Activated naive CD8-positive, alpha-beta T cell treated with anti-CD3 and anti-CD28 coated beads, Interleukin-2, amount 10 ng/mL, durations not matched to agents 7 days and 5 days (primary cell): ENCODE measurements around the gene SHC1. TPM values are rescaled to one million over a fixed set of nuclear protein-coding genes. Genes with fewer than 3 reads are reported as not detected.

Experiments
- ATAC-seq: fragments of 150-1000 bp; cut with Tn5 transposase; one replicate; pipeline ENCODE4 v1.10.0; 2021; ENCODE audit warnings: low read depth, moderate library complexity
- POLR2A ChIA-PET: fragments of 350-600 bp; sonication (Branson Sonifier 250); formaldehyde crosslinking; loops from one replicate; lab custom pipeline; 2021; ENCODE audit warnings: antibody characterized with exemption; lab: Charles Lee
- DNase-seq: peaks from one replicate; pipeline ENCODE4 v3.0.0; 2021
- H3K27ac Mint-ChIP-seq: one replicate; pipeline ENCODE4 v1.8.0; 2022; ENCODE audit warnings: mild to moderate bottlenecking, mixed read lengths
- H3K27me3 Mint-ChIP-seq: one replicate; pipeline ENCODE4 v1.8.0; 2022; ENCODE audit warnings: mild to moderate bottlenecking, moderate library complexity, mixed read lengths
- H3K36me3 Mint-ChIP-seq: one replicate; pipeline ENCODE4 v1.8.0; 2021; ENCODE audit warnings: mild to moderate bottlenecking, mixed read lengths
- H3K4me1 Mint-ChIP-seq: one replicate; pipeline ENCODE4 v1.8.0; 2021; ENCODE audit warnings: mixed read lengths
- H3K4me3 Mint-ChIP-seq: one replicate; pipeline ENCODE4 v1.8.0; 2022; ENCODE audit warnings: mild to moderate bottlenecking, moderate library complexity, mixed read lengths
- H3K9me3 Mint-ChIP-seq: one replicate; pipeline ENCODE4 v1.8.0; 2021; ENCODE audit warnings: mixed read lengths
- total RNA-seq, 2 experiments: library from RNA; stranded (reverse); gene quantifications; one replicate each; pipeline ENCODE4 v1.2.3, GENCODE V29; 2021

SHC1 gene
- total RNA-seq, 2 experiments from 2014 or later = 67.4 to 72.3 TPM

GRCh38 chr1:154973344-154974101 is 3.0 kb upstream of the SHC1 start:
- POLR2A ChIA-PET = interaction anchor here (0.7 to 3.5 kb wide), 18 partner anchors 9 to 1324 kb away, joined by 3 to 43 read pairs (median 8); partner anchors contain the start of genes FLAD1, PBXIP1, PMVK and PYGO2

GRCh38 chr1:154972517-154973343 is 2.2 kb upstream of the SHC1 start:
- Mint-ChIP-seq H3K27ac (peak overlapping the region; percentile 46), H3K9me3 (no peaks in the 10 kb centered on the region), H3K4me1 (peaks cover 42% of the 10 kb centered on the region), H3K27me3 (no peaks in the 10 kb centered on the region), H3K4me3 (no peak overlapping the region), H3K36me3 (peaks cover 19% of the 10 kb centered on the region)
- POLR2A ChIA-PET = interaction anchor here (0.7 to 3.3 kb wide), 10 partner anchors 10 to 1323 kb away, joined by 3 to 43 read pairs (median 6); partner anchors contain the start of genes FLAD1, PBXIP1 and PYGO2
- DNase-seq = no peak
- ATAC-seq = no peak

More at GRCh38 chr1:154973344-154974101, 3.0 kb upstream of the SHC1 start:
- Mint-ChIP-seq H3K27me3 (no peaks in the 10 kb centered on the region), H3K9me3 (no peaks in the 10 kb centered on the region), H3K36me3 (peaks cover 16% of the 10 kb centered on the region), H3K27ac (no peak overlapping the region), H3K4me3 (no peak overlapping the region), H3K4me1 (peaks cover 41% of the 10 kb centered on the region)
- ATAC-seq = peak; percentile 6
- peak; percentile 93 for DNase-seq

GRCh38 chr1:154972213-154972516 is 1.6 kb upstream of the SHC1 start:
- peaks cover 19% of the 10 kb centered on the region for H3K36me3 Mint-ChIP-seq
- ATAC-seq (no peak), DNase-seq (no peak)
- no peaks in the 10 kb centered on the region for H3K9me3 Mint-ChIP-seq
- H3K4me3 Mint-ChIP-seq = no peak overlapping the region
- H3K4me1 Mint-ChIP-seq = peaks cover 40% of the 10 kb centered on the region
- no peaks in the 10 kb centered on the region for H3K27me3 Mint-ChIP-seq
- POLR2A ChIA-PET = interaction anchor here (0.7 to 1.8 kb wide), 3 partner anchors 12 to 20 kb away, joined by 4 to 6 read pairs (median 4); partner anchors contain the start of gene PBXIP1
- peak overlapping the region; percentile 46 for H3K27ac Mint-ChIP-seq

DNA sequence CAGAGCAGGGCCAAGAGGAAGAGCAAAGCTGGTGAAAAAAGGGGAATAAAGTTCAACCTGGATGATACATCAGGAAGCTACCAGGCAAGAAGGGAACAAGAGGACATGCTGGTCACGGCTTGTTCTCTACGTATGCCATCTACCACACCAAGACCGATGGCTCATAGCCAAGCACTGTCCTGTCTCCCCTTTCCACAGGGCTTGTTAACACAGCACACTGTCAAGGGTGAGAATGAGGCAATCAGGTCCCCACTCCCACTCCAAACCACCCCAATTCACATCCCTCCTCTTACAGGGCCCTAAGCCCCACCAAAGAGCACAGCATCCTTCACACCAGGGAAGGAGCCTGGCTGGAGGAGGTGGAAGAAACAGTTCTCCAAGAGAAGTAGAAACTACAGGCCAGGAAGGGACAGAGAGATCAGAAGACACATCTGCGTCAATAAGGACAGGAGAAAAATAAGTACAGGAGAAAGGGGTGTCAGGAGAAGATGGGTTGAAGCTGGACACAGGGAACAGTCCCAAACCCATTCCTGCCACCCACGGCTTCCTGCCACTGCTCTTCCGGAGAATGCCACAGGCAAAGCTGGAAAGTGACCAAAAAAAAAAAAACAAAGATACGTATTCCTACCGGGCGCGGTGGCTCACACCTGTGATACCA is 923 bp upstream of the SHC1 start:
- no peaks in the 10 kb centered on the region for H3K27me3 Mint-ChIP-seq
- H3K27ac Mint-ChIP-seq = peak overlapping the region; percentile 59
- H3K4me3 Mint-ChIP-seq = no peak overlapping the region
- no peak for ATAC-seq
- peaks cover 37% of the 10 kb centered on the region for H3K4me1 Mint-ChIP-seq
- H3K36me3 Mint-ChIP-seq = peaks cover 19% of the 10 kb centered on the region
- no peaks in the 10 kb centered on the region for H3K9me3 Mint-ChIP-seq
- POLR2A ChIA-PET = interaction anchor here (0.7 to 1.8 kb wide), 6 partner anchors 11 to 79 kb away, joined by 3 to 9 read pairs (median 4); partner anchors contain the start of genes PBXIP1 and PMVK
- DNase-seq = no peak

DNA sequence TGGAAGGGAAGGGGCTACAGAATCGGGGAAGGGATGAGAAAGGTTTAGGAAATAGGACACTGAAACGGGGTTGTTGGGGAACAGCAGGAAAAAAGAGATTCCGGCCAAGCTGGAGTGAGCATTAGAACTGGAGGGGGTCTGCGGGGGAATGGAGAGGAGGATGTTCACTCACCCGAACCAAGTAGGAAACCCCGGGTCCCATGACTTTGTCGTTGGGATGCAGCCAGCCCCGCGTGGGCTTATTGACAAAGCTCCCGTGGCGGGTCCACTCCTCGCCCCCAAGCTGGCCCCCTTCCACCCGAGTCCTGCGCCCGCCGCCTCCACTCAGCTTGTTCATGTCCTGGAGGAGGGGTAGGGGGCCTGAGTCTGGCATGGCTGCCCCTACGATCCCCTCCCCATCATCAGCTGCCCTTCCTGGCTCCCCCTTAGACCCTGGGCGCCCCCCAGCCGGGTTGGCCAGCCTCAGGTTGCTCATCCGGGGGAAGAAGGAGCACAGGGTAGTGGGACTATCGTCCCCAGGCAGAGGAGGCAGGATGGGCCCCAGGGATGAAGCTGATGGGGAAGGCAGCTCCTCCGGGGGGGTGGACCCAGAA is 591 bp downstream of the SHC1 start:
- H3K4me3 Mint-ChIP-seq = no peak overlapping the region
- H3K4me1 Mint-ChIP-seq = peaks cover 36% of the 10 kb centered on the region
- peaks cover 19% of the 10 kb centered on the region for H3K36me3 Mint-ChIP-seq
- H3K27me3 Mint-ChIP-seq = no peaks in the 10 kb centered on the region
- POLR2A ChIA-PET = interaction anchor here (0.6 to 1.8 kb wide), 5 partner anchors 13 to 34 kb away, joined by 3 to 9 read pairs (median 4); partner anchors contain the start of genes FLAD1, PBXIP1 and PMVK
- no peak for DNase-seq
- H3K27ac Mint-ChIP-seq = peak overlapping the region; percentile 64
- no peaks in the 10 kb centered on the region for H3K9me3 Mint-ChIP-seq
- no peak for ATAC-seq

- Mint-ChIP-seq H3K36me3 (peaks cover 19% of the 10 kb centered on the region), H3K9me3 (no peaks in the 10 kb centered on the region), H3K4me1 (peaks cover 36% of the 10 kb centered on the region), H3K4me3 (no peak overlapping the region), H3K27me3 (no peaks in the 10 kb centered on the region), H3K27ac (peak overlapping the region; percentile 64)
- DNase-seq (no peak), ATAC-seq (no peak)
- POLR2A ChIA-PET = interaction anchor here (1.5 to 1.8 kb wide), 2 partner anchors 14 to 18 kb away, joined by 4 to 7 read pairs; partner anchors contain the start of gene FLAD1
Observed at GRCh38 chr1:154969246-154969645, 1.3 kb downstream of the SHC1 start.

GRCh38 chr1:154968731-154969130 is 1.8 kb downstream of the SHC1 start:
- ATAC-seq (no peak), DNase-seq (no peak)
- POLR2A ChIA-PET = interaction anchor here (1.5 kb wide), 1 partner anchor 17 kb away, joined by 4 read pairs; no protein-coding TSS in a partner anchor
- Mint-ChIP-seq H3K4me3 (no peak overlapping the region), H3K36me3 (peaks cover 21% of the 10 kb centered on the region), H3K9me3 (no peaks in the 10 kb centered on the region), H3K4me1 (peaks cover 39% of the 10 kb centered on the region), H3K27ac (peak overlapping the region; percentile 64), H3K27me3 (no peaks in the 10 kb centered on the region)

- no peak for DNase-seq
- no peaks in the 10 kb centered on the region for H3K27me3 Mint-ChIP-seq
- POLR2A ChIA-PET = interaction anchor here (1.6 kb wide), 1 partner anchor 11 kb away, joined by 4 read pairs; the partner anchor contains the start of gene PBXIP1
- no peaks in the 10 kb centered on the region for H3K9me3 Mint-ChIP-seq
- no peak for ATAC-seq
- peaks cover 22% of the 10 kb centered on the region for H3K36me3 Mint-ChIP-seq
- H3K4me1 Mint-ChIP-seq = peaks cover 39% of the 10 kb centered on the region
- no peak overlapping the region for H3K27ac Mint-ChIP-seq
- H3K4me3 Mint-ChIP-seq = no peak overlapping the region
Observed at GRCh38 chr1:154967331-154967950, 3.1 kb downstream of the SHC1 start.

DNA sequence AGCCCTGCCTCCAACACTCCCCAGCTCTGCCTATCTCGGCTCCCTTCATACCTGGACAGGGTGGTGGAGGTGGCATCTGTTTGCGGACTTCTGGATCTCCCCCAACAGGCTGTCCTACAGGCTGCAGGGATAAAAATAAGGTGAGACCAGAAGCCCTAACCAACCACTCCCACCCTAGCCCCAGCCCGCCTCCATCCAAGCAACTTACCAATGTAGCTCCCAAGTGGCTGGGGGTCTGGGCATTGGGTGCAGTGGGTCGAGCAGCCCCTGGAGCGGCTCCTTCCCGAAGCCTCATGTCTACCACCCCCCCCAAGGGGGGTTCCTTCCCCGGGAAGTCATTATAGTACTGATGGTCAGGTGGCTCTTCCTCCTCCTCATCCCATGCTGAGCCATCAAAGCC is 4.4 kb downstream of the SHC1 start:
- no peaks in the 10 kb centered on the region for H3K27me3 Mint-ChIP-seq
- H3K4me3 Mint-ChIP-seq = no peak overlapping the region
- peaks cover 32% of the 10 kb centered on the region for H3K4me1 Mint-ChIP-seq
- no peaks in the 10 kb centered on the region for H3K9me3 Mint-ChIP-seq
- peaks cover 18% of the 10 kb centered on the region for H3K36me3 Mint-ChIP-seq
- POLR2A ChIA-PET = interaction anchor here (1.2 to 2.9 kb wide), 3 partner anchors 10 to 28 kb away, joined by 3 to 10 read pairs (median 4); partner anchors contain the start of gene PBXIP1
- DNase-seq (no peak), ATAC-seq (no peak)
- H3K27ac Mint-ChIP-seq = no peak overlapping the region

DNA sequence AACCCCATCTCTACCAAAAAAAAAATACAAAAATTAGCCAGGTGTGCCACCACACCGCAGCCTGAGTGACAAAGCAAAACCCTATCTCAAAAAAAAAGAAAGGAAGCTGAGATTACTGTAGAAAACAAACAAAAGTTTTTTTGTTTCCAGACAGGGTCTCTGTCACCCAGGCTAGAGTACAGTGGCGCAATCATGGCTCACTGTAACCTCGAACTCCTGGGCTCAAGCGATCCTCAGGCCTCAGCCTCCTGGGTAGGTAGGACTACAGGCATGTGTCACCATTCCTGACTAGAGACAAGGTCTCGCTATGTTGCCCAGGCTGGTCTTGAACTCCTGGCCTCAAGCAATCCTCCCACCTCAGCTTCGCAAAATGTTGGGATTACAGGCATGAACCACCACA is 6.2 kb downstream of the SHC1 start:
- Mint-ChIP-seq H3K36me3 (peaks cover 21% of the 10 kb centered on the region), H3K4me1 (peaks cover 30% of the 10 kb centered on the region), H3K27me3 (no peaks in the 10 kb centered on the region), H3K4me3 (no peak overlapping the region), H3K9me3 (no peaks in the 10 kb centered on the region), H3K27ac (no peak overlapping the region)
- ATAC-seq (no peak), DNase-seq (no peak)
- POLR2A ChIA-PET = interaction anchor here (1.1 to 2.9 kb wide), 2 partner anchors 9 to 10 kb away, joined by 5 to 10 read pairs; partner anchors contain the start of genes CKS1B and PBXIP1

- Mint-ChIP-seq H3K9me3 (no peaks in the 10 kb centered on the region), H3K4me3 (no peak overlapping the region), H3K27me3 (no peaks in the 10 kb centered on the region), H3K27ac (peak overlapping the region; percentile 62), H3K36me3 (peaks cover 16% of the 10 kb centered on the region), H3K4me1 (peaks cover 25% of the 10 kb centered on the region)
- ATAC-seq (no peak), DNase-seq (no peak)
- POLR2A ChIA-PET = interaction anchor here (2.9 to 3.4 kb wide), 2 partner anchors 8 to 11 kb away, joined by 10 to 43 read pairs; partner anchors contain the start of genes CKS1B and PBXIP1
Observed at GRCh38 chr1:154963643-154964042, 6.9 kb downstream of the SHC1 start.
